Fibroblast of peridontal ligament (primary cell): ENCODE results near the gene ZNF624.

ENCODE experiments used
- DNase-seq: peaks from one replicate; pipeline ENCODE4 v3.0.0-alpha.2; 2010; ENCODE audit errors: extremely low read depth

Gene ZNF624

GRCh38 chr17:16593356-16594102 is 60.1 kb downstream of the ZNF624 start:
- peak; percentile 57 for DNase-seq

GRCh38 chr17:16589097-16589969 is 64.3 kb downstream of the ZNF624 start:
- DNase-seq: peak; percentile 84

GRCh38 chr17:16585796-16586195 is 67.9 kb downstream of the ZNF624 start:
- peak; percentile 7 for DNase-seq

- DNase-seq: peak; percentile 87
These were observed 69.2 kb downstream of the ZNF624 start for GRCh38 chr17:16584273-16584995.

GRCh38 chr17:16583781-16584180 is 69.9 kb downstream of the ZNF624 start:
- DNase-seq: no peak

- DNase-seq: no peak
These were observed 80.2 kb downstream of the ZNF624 start for GRCh38 chr17:16573466-16573865.
